HCT116 (cell line): ENCODE data around the gene SLC39A1. TPM values are rescaled to one million over a fixed set of nuclear protein-coding genes. Genes with fewer than 3 reads are reported as not detected.
"Not testable (repeated sequence)": the region's sequence is repeated elsewhere in the genome, so short reads cannot be mapped to it uniquely, and the experiment has no call there.

ENCODE experiments used
- ATAC-seq: fragments of 200-7000 bp; cut with Tn5 transposase; 2 replicates; pipeline ENCODE4 v1.9.1; 2020; ENCODE audit warnings: mild to moderate bottlenecking, moderate library complexity
- BruUV-seq: library from RNA; stranded (reverse); fragments of 400-500 nt; replicated peaks from 2 replicates; lab custom pipeline; 2021; lab: Mats Ljungman, UMichigan
- CTCF ChIA-PET: fragments of 300-600 bp; sonication (Branson Sonifier 250); formaldehyde crosslinking; loops from one replicate; lab custom pipeline; 2021; ENCODE audit warnings: antibody characterized with exemption; lab: Charles Lee
- POLR2A ChIA-PET: fragments of 300-600, 350-600 bp; sonication (Branson Sonifier 250); formaldehyde crosslinking; loops from one replicate; lab custom pipeline; 2021; ENCODE audit warnings: antibody characterized with exemption; lab: Charles Lee
- RAD21 ChIA-PET, 2 experiments: fragments of 300-600 bp; sonication (Branson Sonifier 250); formaldehyde crosslinking; loops; one replicate each; lab custom pipeline; 2023; ENCODE audit warnings: low total read pairs in 2 of 2; ENCODE audit not compliant: uncharacterized antibody in 2 of 2, unreplicated experiment in 2 of 2, low non-redundant PET in 1 of 2; lab: Charles Lee
- DNase-seq: peaks from one replicate; pipeline ENCODE4 v3.0.0-alpha.2; 2010; ENCODE audit warnings: low read depth, low spot score
- H2AFZ ChIP-seq: fragments of 200-600 bp; shearing (Covaris generic), sonication (generic); 2 replicates; pipeline ENCODE4 v1.6.1; 2017; ENCODE audit warnings: low read depth, mixed run types, mixed read lengths, antibody characterized with exemption, low read length; ENCODE audit not compliant: poor library complexity, severe bottlenecking
- H3K27ac ChIP-seq: 2 replicates; pipeline ENCODE4 v1.5.1; 2012; ENCODE audit warnings: low read depth, low read length
- H3K27me3 ChIP-seq: fragments of 200-600 bp; sonication (generic); 2 replicates; pipeline ENCODE4 v1.6.1; 2016; ENCODE audit warnings: mixed run types, low read length, mixed read lengths; ENCODE audit not compliant: insufficient read depth
- H3K36me3 ChIP-seq, 2 experiments: fragments of 200-500 bp in 1 of 2; fragments of 200-600 bp in 1 of 2; sonication (Bioruptor generic) in 1 of 2; sonication (generic) in 1 of 2; 2 replicates each; pipeline versions ENCODE4 v1.5.1 to v1.6.1; 2014 to 2016; ENCODE audit warnings: low read length in 2 of 2, inconsistent platforms in 1 of 2, mixed read lengths in 1 of 2, mixed run types in 1 of 2; ENCODE audit not compliant: insufficient read depth in 2 of 2, control insufficient read depth in 1 of 2
- H3K4me1 ChIP-seq, 2 experiments: fragments of 200-600 bp in 1 of 2; sonication (generic) in 1 of 2; 2 replicates each; pipeline versions ENCODE4 v1.5.1 to v1.6.1; 2012 to 2017; ENCODE audit warnings: low read length in 2 of 2, inconsistent platforms in 1 of 2, mild to moderate bottlenecking in 1 of 2, mixed read lengths in 1 of 2, mixed run types in 1 of 2, moderate library complexity in 1 of 2; ENCODE audit not compliant: insufficient read depth in 2 of 2, control insufficient read depth in 1 of 2
- H3K4me2 ChIP-seq: fragments of 200-600 bp; sonication (generic); 2 replicates; pipeline ENCODE4 v1.6.1; 2017; ENCODE audit warnings: mixed run types, low read length, mixed read lengths
- H3K4me3 ChIP-seq, 2 experiments: fragments of 200-600 bp in 1 of 2; sonication (generic) in 1 of 2; replicated peaks in 1 of 2; 2 replicates each; pipeline ENCODE4 v1.5.1; 2011 to 2016; ENCODE audit warnings: low read length in 2 of 2, control low read depth in 1 of 2, low read depth in 1 of 2, mild to moderate bottlenecking in 1 of 2, mixed read lengths in 1 of 2, mixed run types in 1 of 2
- H3K79me2 ChIP-seq: fragments of 200-600 bp; sonication (generic); 2 replicates; pipeline ENCODE4 v1.6.1; 2017; ENCODE audit warnings: mild to moderate bottlenecking, mixed run types, low read length, moderate library complexity, mixed read lengths; ENCODE audit not compliant: insufficient read depth
- H3K9ac ChIP-seq: fragments of 200-600 bp; sonication (generic); 2 replicates; pipeline ENCODE4 v1.6.1; 2016; ENCODE audit warnings: low read length, mixed read lengths
- H3K9me2 ChIP-seq: fragments of 200-600 bp; sonication (generic), shearing (Covaris generic); 2 replicates; pipeline ENCODE4 v1.6.1; 2017; ENCODE audit warnings: mixed run types, mild to moderate bottlenecking, moderate library complexity; ENCODE audit not compliant: insufficient read depth
- H3K9me3 ChIP-seq, 2 experiments: fragments of 200-500 bp in 1 of 2; fragments of 200-600 bp in 1 of 2; sonication (Bioruptor generic) in 1 of 2; sonication (generic) in 1 of 2; 2 replicates each; pipeline ENCODE4 v1.6.1; 2014 to 2017; ENCODE audit warnings: low read length in 2 of 2, mixed read lengths in 2 of 2, inconsistent platforms in 1 of 2, low read depth in 1 of 2, mild to moderate bottlenecking in 1 of 2, mixed run types in 1 of 2, moderate library complexity in 1 of 2; ENCODE audit not compliant: control insufficient read depth in 1 of 2, insufficient read depth in 1 of 2
- H4K20me1 ChIP-seq: fragments of 200-600 bp; sonication (generic), shearing (Covaris generic); 2 replicates; pipeline ENCODE4 v1.6.1; 2017; ENCODE audit warnings: mixed run types, mild to moderate bottlenecking, moderate library complexity; ENCODE audit not compliant: insufficient read depth
- CBX3 ChIP-seq: IDR thresholded peaks from 2 replicates; pipeline ENCODE4 v1.6.1; 2012; ENCODE audit warnings: low read depth
- ELF1 ChIP-seq: IDR thresholded peaks from 2 replicates; pipeline ENCODE4 v1.6.1; 2012; ENCODE audit warnings: low read depth, borderline replicate concordance
- EZH2phosphoT487 ChIP-seq: fragments of 200-600 bp; IDR thresholded peaks from 2 replicates; pipeline ENCODE4 v1.6.1; 2018; ENCODE audit warnings: antibody characterized with exemption, borderline replicate concordance
- JUND ChIP-seq: IDR thresholded peaks from 2 replicates; pipeline ENCODE4 v1.6.1; 2012
- RAD21 ChIP-seq: IDR thresholded peaks from 2 replicates; pipeline ENCODE4 v1.6.1; 2012; ENCODE audit warnings: low read depth, mild to moderate bottlenecking
- SIN3A ChIP-seq: IDR thresholded peaks from 2 replicates; pipeline ENCODE4 v1.6.1; 2012; ENCODE audit warnings: low read depth
- ZBTB33 ChIP-seq: IDR thresholded peaks from 2 replicates; pipeline ENCODE4 v1.6.1; 2011; ENCODE audit warnings: mild to moderate bottlenecking, low read length, moderate library complexity; ENCODE audit not compliant: insufficient replicate concordance; ENCODE audit errors: extremely low read depth
- intact Hi-C: fragments of 100-400 bp; cut with micrococcal nuclease; formaldehyde crosslinking; loops from 2 replicates; pipeline ENCODE4 v1.10.0; 2022
- total RNA-seq: library from RNA; stranded (reverse); gene quantifications from one replicate; pipeline ENCODE4 v1.2.1, GENCODE V29; 2021; ENCODE audit not compliant: unreplicated experiment
- TF ChIP-seq, protein P1 (sequence below): IDR thresholded peaks from 2 replicates; pipeline ENCODE4 v1.6.1; 2012; ENCODE audit warnings: low read depth
- TF ChIP-seq, protein P2 (sequence below): IDR thresholded peaks from 2 replicates; pipeline ENCODE4 v1.6.1; 2012

SLC39A1 gene
- total RNA-seq, 1 experiment from 2014 or later = 51.5 TPM

- peaks cover 20% of the 10 kb centered on the region for H3K79me2 ChIP-seq
- ChIA-PET POLR2A (interaction anchor here (2.3 to 3.8 kb wide), 3 partner anchors 8 to 12 kb away, joined by 19 to 38 read pairs (median 20); partner anchors contain the start of genes CREB3L4, RAB13 and RPS27), CTCF (interaction anchor here (2.3 kb wide), 1 partner anchor 8 kb away, joined by 15 read pairs; the partner anchor contains the start of gene RAB13)
- H4K20me1 ChIP-seq, H3K27me3 ChIP-seq, H3K9ac ChIP-seq, intact Hi-C loops, RAD21 ChIA-PET, BruUV-seq, DNase-seq, H3K9me2 ChIP-seq, H3K9me3 ChIP-seq, H3K4me3 ChIP-seq, H3K27ac ChIP-seq, ATAC-seq, H3K4me2 ChIP-seq, H2AFZ ChIP-seq: not testable (repeated sequence)
- H3K36me3 ChIP-seq = peaks cover 11 to 23% of the 10 kb centered on the region in 2 experiments; a peak in 3 of 4 replicates
- H3K4me1 ChIP-seq = peaks cover 0 to 14% of the 10 kb centered on the region in 2 experiments; a peak in 2 of 4 replicates
These were observed 15.8 kb upstream of the SLC39A1 start for GRCh38 chr1:153979091-153979490.

DNA sequence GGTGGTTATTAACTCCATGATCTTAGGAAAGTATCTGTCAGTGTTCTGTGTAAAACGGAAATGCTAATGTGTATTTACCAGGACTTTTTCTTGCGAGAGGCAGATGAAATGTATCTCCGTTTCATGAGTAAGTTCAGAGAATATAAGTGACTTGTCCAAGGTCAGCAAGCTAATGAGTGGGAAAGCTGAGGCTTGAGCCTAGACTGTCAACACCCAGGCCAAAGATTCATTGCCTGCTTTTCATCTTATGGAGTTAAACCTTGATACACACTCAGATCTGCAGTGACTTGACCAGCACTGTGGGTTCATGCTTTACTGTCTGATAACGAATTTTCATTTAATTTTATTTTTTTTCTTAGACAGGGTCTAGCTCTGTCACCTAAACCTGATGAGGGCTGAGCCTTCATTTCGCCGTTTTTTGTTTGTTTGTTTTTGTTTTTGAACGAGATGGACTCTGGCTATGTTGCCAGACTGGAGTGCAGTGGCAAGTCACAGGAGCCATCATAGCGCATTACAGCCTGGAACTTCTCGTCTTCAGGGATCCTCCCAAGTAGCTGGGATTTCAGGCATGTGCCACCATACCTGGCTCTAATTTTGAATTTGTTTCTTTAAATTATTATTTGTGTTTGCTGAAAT is 15.1 kb upstream of the SLC39A1 start:
- intact Hi-C loops = no loop called here
- Histone ChIP-seq H3K27me3 (no peaks in the 10 kb centered on the region), H3K79me2 (peaks cover 20% of the 10 kb centered on the region), H2AFZ (peak overlapping the region; percentile 99), H3K9me2 (no peaks in the 10 kb centered on the region), H3K9me3 (no peaks in the 10 kb centered on the region), H4K20me1 (no peaks in the 10 kb centered on the region), H3K4me3 (peak overlapping the region; percentile 81 to 100), H3K9ac (peak overlapping the region; percentile 97), H3K4me2 (peak overlapping the region; percentile 99), H3K27ac (no peak overlapping the region), H3K4me1 (peaks cover 0 to 14% of the 10 kb centered on the region in 2 experiments; a peak in 2 of 4 replicates), H3K36me3 (peaks cover 11 to 29% of the 10 kb centered on the region in 2 experiments; a peak in 3 of 4 replicates)
- ChIA-PET POLR2A (interaction anchor here (1.1 to 3.8 kb wide), 4 partner anchors 9 to 445 kb away, joined by 3 to 38 read pairs (median 20); partner anchors contain the start of genes CREB3L4, RAB13 and RPS27), RAD21 (no interaction called here), CTCF (interaction anchor here (0.7 to 2.3 kb wide), 5 partner anchors 8 to 357 kb away, joined by 3 to 15 read pairs (median 5); partner anchors contain the start of genes CREB3L4, DENND4B and RAB13)
- DNase-seq (no peak), ATAC-seq (no peak)
- no TSS peak for BruUV-seq
- TF ChIP-seq, protein P1, sequence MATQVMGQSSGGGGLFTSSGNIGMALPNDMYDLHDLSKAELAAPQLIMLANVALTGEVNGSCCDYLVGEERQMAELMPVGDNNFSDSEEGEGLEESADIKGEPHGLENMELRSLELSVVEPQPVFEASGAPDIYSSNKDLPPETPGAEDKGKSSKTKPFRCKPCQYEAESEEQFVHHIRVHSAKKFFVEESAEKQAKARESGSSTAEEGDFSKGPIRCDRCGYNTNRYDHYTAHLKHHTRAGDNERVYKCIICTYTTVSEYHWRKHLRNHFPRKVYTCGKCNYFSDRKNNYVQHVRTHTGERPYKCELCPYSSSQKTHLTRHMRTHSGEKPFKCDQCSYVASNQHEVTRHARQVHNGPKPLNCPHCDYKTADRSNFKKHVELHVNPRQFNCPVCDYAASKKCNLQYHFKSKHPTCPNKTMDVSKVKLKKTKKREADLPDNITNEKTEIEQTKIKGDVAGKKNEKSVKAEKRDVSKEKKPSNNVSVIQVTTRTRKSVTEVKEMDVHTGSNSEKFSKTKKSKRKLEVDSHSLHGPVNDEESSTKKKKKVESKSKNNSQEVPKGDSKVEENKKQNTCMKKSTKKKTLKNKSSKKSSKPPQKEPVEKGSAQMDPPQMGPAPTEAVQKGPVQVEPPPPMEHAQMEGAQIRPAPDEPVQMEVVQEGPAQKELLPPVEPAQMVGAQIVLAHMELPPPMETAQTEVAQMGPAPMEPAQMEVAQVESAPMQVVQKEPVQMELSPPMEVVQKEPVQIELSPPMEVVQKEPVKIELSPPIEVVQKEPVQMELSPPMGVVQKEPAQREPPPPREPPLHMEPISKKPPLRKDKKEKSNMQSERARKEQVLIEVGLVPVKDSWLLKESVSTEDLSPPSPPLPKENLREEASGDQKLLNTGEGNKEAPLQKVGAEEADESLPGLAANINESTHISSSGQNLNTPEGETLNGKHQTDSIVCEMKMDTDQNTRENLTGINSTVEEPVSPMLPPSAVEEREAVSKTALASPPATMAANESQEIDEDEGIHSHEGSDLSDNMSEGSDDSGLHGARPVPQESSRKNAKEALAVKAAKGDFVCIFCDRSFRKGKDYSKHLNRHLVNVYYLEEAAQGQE = no peak
- TF ChIP-seq CBX3 (no peak), EZH2phosphoT487 (no peak), ZBTB33 (no peak), ELF1 (no peak), SIN3A (no peak), RAD21 (no peak), JUND (peak; percentile 11; the same call in 1 of the 2 replicates)
- TF ChIP-seq, protein P2, sequence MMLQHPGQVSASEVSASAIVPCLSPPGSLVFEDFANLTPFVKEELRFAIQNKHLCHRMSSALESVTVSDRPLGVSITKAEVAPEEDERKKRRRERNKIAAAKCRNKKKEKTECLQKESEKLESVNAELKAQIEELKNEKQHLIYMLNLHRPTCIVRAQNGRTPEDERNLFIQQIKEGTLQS = no peak
